SH-SY5Y (cell line): ENCODE measurements around the gene ARID4B.

Experiments used
- GATA2 ChIP-seq: IDR thresholded peaks from 2 replicates; pipeline ENCODE4 v1.6.1; 2011; ENCODE audit warnings: mild to moderate bottlenecking, low read depth, low read length
- GATA3 ChIP-seq: IDR thresholded peaks from 2 replicates; pipeline ENCODE4 v1.6.1; 2011; ENCODE audit warnings: low read depth, mild to moderate bottlenecking, low read length, moderate library complexity

Gene ARID4B

GRCh38 chr1:235315735-235316134, 12.2 kb downstream of the ARID4B start:
- no peak for TF ChIP-seq GATA2
- no peak for TF ChIP-seq GATA3

- no peak for TF ChIP-seq GATA3
- no peak for TF ChIP-seq GATA2
Measured at GRCh38 chr1:235315173-235315572, 12.8 kb downstream of the ARID4B start.

- TF ChIP-seq GATA2 (no peak), GATA3 (no peak)
Measured at GRCh38 chr1:235313931-235314678, 13.9 kb downstream of the ARID4B start.

GRCh38 chr1:235313262-235313661, 14.7 kb downstream of the ARID4B start:
- TF ChIP-seq GATA3, result no peak
- no peak for TF ChIP-seq GATA2

GRCh38 chr1:235307158-235308124, 20.5 kb downstream of the ARID4B start:
- TF ChIP-seq GATA2 (no peak), GATA3 (no peak)

GRCh38 chr1:235304549-235305451, 23.2 kb downstream of the ARID4B start:
- TF ChIP-seq GATA2 (peak; percentile 91), GATA3 (peak; percentile 95)

- TF ChIP-seq GATA3 (no peak), GATA2 (no peak)
Measured at GRCh38 chr1:235302143-235302542, 25.8 kb downstream of the ARID4B start.

GRCh38 chr1:235299169-235299858, 28.7 kb downstream of the ARID4B start:
- TF ChIP-seq GATA2 (no peak), GATA3 (no peak)

- TF ChIP-seq GATA2, result no peak
- no peak for TF ChIP-seq GATA3
Measured at GRCh38 chr1:235298758-235299157, 29.2 kb downstream of the ARID4B start.

GRCh38 chr1:235297579-235297978, 30.4 kb downstream of the ARID4B start:
- TF ChIP-seq GATA3 (no peak), GATA2 (no peak)

GRCh38 chr1:235296729-235297128, 31.2 kb downstream of the ARID4B start:
- no peak for TF ChIP-seq GATA3
- TF ChIP-seq GATA2, result no peak

- TF ChIP-seq GATA3 (no peak), GATA2 (no peak)
Measured at GRCh38 chr1:235295902-235296350, 32.1 kb downstream of the ARID4B start.
